Astrocyte (in vitro differentiated cells and primary cell): ENCODE data around the gene SOCS2. TPM values are rescaled to one million over a fixed set of nuclear protein-coding genes. Genes with fewer than 3 reads are reported as not detected.
A peak's percentile ranks its signal among the peaks of the same experiment; 100 is the strongest.

Experiments
- DNase-seq: peaks from one replicate; pipeline ENCODE4 v3.0.0-alpha.2; 2010; ENCODE audit warnings: low read depth
- FAIRE-seq: peaks from 2 replicates; lab custom pipeline; 2011; peaks lifted over from hg19 to GRCh38; lab: Jason Lieb, UNC
- H2AFZ ChIP-seq: 2 replicates; pipeline ENCODE4 v1.6.0; 2012; ENCODE audit warnings: low read depth, low read length, inconsistent platforms
- H3K27ac ChIP-seq: 2 replicates; pipeline ENCODE4 v1.5.1; 2011; ENCODE audit warnings: low read depth, low read length, inconsistent platforms
- H3K27me3 ChIP-seq: 2 replicates; pipeline ENCODE4 v1.6.0; 2011; ENCODE audit warnings: low read length, inconsistent platforms; ENCODE audit not compliant: insufficient read depth
- H3K36me3 ChIP-seq: 2 replicates; pipeline ENCODE4 v1.5.1; 2011; ENCODE audit warnings: low read length, inconsistent platforms; ENCODE audit not compliant: insufficient read depth
- H3K4me1 ChIP-seq: 2 replicates; pipeline ENCODE4 v1.5.1; 2011; ENCODE audit warnings: low read length, inconsistent platforms; ENCODE audit not compliant: insufficient read depth
- H3K4me2 ChIP-seq: 2 replicates; pipeline ENCODE4 v1.6.0; 2012; ENCODE audit warnings: low read length, inconsistent platforms
- H3K4me3 ChIP-seq: 2 replicates; pipeline ENCODE4 v1.5.1; 2011; ENCODE audit warnings: low read depth, mild to moderate bottlenecking, low read length, inconsistent platforms; ENCODE audit not compliant: insufficient read depth
- H3K79me2 ChIP-seq: 2 replicates; pipeline ENCODE4 v1.6.0; 2012; ENCODE audit warnings: mild to moderate bottlenecking, low read length, inconsistent platforms; ENCODE audit not compliant: insufficient read depth
- H3K9ac ChIP-seq: 2 replicates; pipeline ENCODE4 v1.6.0; 2012; ENCODE audit warnings: mild to moderate bottlenecking, low read length, inconsistent platforms
- H3K9me3 ChIP-seq: 2 replicates; pipeline ENCODE4 v1.5.1; 2012; ENCODE audit warnings: low read depth, mild to moderate bottlenecking, low read length, inconsistent platforms; ENCODE audit not compliant: insufficient read depth
- H4K20me1 ChIP-seq: 2 replicates; pipeline ENCODE4 v1.6.0; 2012; ENCODE audit warnings: low read length, inconsistent platforms; ENCODE audit not compliant: insufficient read depth
- H3K27ac Mint-ChIP-seq: one replicate; pipeline ENCODE4 v1.8.0; 2021; ENCODE audit warnings: mild to moderate bottlenecking, mixed read lengths; ENCODE audit not compliant: unreplicated experiment
- H3K27me3 Mint-ChIP-seq: one replicate; pipeline ENCODE4 v1.8.0; 2021; ENCODE audit warnings: low read depth, mixed read lengths; ENCODE audit not compliant: unreplicated experiment
- H3K36me3 Mint-ChIP-seq: one replicate; pipeline ENCODE4 v1.8.0; 2021; ENCODE audit warnings: low read depth, mixed read lengths; ENCODE audit not compliant: unreplicated experiment
- H3K4me1 Mint-ChIP-seq: one replicate; pipeline ENCODE4 v1.8.0; 2021; ENCODE audit warnings: low read depth, mixed read lengths; ENCODE audit not compliant: unreplicated experiment
- H3K4me3 Mint-ChIP-seq: one replicate; pipeline ENCODE4 v1.8.0; 2021; ENCODE audit warnings: mild to moderate bottlenecking, moderate library complexity, mixed read lengths; ENCODE audit not compliant: unreplicated experiment
- H3K9me3 Mint-ChIP-seq: one replicate; pipeline ENCODE4 v1.8.0; 2021; ENCODE audit warnings: mild to moderate bottlenecking, mixed read lengths; ENCODE audit not compliant: unreplicated experiment
- EZH2 ChIP-seq: IDR thresholded peaks from 2 replicates; pipeline ENCODE4 v1.6.1; 2012; ENCODE audit warnings: mild to moderate bottlenecking, low read length, inconsistent platforms; ENCODE audit not compliant: insufficient read depth
- total RNA-seq: library from RNA; stranded (reverse); gene quantifications from 2 replicates; pipeline ENCODE4 v1.2.1, GENCODE V29; 2021
- TF ChIP-seq, protein P1 (sequence below): IDR thresholded peaks from 2 replicates; pipeline ENCODE4 v1.5.1; 2011; ENCODE audit warnings: low read depth, mild to moderate bottlenecking, inconsistent platforms, low read length, moderate library complexity; ENCODE audit not compliant: insufficient read depth

The SOCS2 gene
- total RNA-seq, 1 donor from 2014 or later: 6.4 TPM

GRCh38 chr12:93580682-93581081 lies 8.2 kb downstream of the SOCS2 start:
- TF ChIP-seq, protein P1, sequence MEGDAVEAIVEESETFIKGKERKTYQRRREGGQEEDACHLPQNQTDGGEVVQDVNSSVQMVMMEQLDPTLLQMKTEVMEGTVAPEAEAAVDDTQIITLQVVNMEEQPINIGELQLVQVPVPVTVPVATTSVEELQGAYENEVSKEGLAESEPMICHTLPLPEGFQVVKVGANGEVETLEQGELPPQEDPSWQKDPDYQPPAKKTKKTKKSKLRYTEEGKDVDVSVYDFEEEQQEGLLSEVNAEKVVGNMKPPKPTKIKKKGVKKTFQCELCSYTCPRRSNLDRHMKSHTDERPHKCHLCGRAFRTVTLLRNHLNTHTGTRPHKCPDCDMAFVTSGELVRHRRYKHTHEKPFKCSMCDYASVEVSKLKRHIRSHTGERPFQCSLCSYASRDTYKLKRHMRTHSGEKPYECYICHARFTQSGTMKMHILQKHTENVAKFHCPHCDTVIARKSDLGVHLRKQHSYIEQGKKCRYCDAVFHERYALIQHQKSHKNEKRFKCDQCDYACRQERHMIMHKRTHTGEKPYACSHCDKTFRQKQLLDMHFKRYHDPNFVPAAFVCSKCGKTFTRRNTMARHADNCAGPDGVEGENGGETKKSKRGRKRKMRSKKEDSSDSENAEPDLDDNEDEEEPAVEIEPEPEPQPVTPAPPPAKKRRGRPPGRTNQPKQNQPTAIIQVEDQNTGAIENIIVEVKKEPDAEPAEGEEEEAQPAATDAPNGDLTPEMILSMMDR: no peak
- TF ChIP-seq EZH2: no peak
- no peaks in the 10 kb centered on the region for H3K4me1 Mint-ChIP-seq
- H3K4me3 Mint-ChIP-seq: no peak overlapping the region
- DNase-seq: no peak
- no peaks in the 10 kb centered on the region for H3K36me3 Mint-ChIP-seq
- Histone ChIP-seq H2AFZ (no peak overlapping the region), H3K9me3 (no peaks in the 10 kb centered on the region), H3K4me3 (no peak overlapping the region), H3K36me3 (no peaks in the 10 kb centered on the region), H3K9ac (no peak overlapping the region), H3K27me3 (no peaks in the 10 kb centered on the region), H3K27ac (no peak overlapping the region), H4K20me1 (no peaks in the 10 kb centered on the region), H3K4me2 (no peak overlapping the region), H3K4me1 (no peaks in the 10 kb centered on the region), H3K79me2 (peaks cover 6% of the 10 kb centered on the region)
- peaks cover 16% of the 10 kb centered on the region for H3K27me3 Mint-ChIP-seq
- H3K27ac Mint-ChIP-seq: no peak overlapping the region
- no peak for FAIRE-seq
- no peaks in the 10 kb centered on the region for H3K9me3 Mint-ChIP-seq

- H3K4me2 ChIP-seq: no peak overlapping the region
- H3K27me3 ChIP-seq: no peaks in the 10 kb centered on the region
- no peak overlapping the region for H2AFZ ChIP-seq
- no peaks in the 10 kb centered on the region for H3K9me3 ChIP-seq
- Mint-ChIP-seq H3K27ac (no peak overlapping the region), H3K27me3 (peaks cover 16% of the 10 kb centered on the region), H3K9me3 (no peaks in the 10 kb centered on the region), H3K4me1 (no peaks in the 10 kb centered on the region), H3K4me3 (no peak overlapping the region), H3K36me3 (no peaks in the 10 kb centered on the region)
- no peak for DNase-seq
- H3K27ac ChIP-seq: no peak overlapping the region
- no peak overlapping the region for H3K4me3 ChIP-seq
- TF ChIP-seq, protein P1: no peak
- TF ChIP-seq EZH2: no peak
- H3K36me3 ChIP-seq: no peaks in the 10 kb centered on the region
- no peaks in the 10 kb centered on the region for H4K20me1 ChIP-seq
- FAIRE-seq: peak; percentile 23
- no peaks in the 10 kb centered on the region for H3K4me1 ChIP-seq
- no peak overlapping the region for H3K9ac ChIP-seq
- H3K79me2 ChIP-seq: peaks cover 4% of the 10 kb centered on the region
Measured at GRCh38 chr12:93581370-93581769, 8.9 kb downstream of the SOCS2 start.

- DNase-seq (no peak), FAIRE-seq (no peak)
- H3K36me3 Mint-ChIP-seq: no peaks in the 10 kb centered on the region
Measured at GRCh38 chr12:93582351-93582750, 9.9 kb downstream of the SOCS2 start.

More at GRCh38 chr12:93582351-93582750, 9.9 kb downstream of the SOCS2 start:
- Histone ChIP-seq H3K9ac (no peak overlapping the region), H3K27me3 (no peaks in the 10 kb centered on the region), H3K9me3 (no peaks in the 10 kb centered on the region), H3K27ac (no peak overlapping the region), H3K36me3 (no peaks in the 10 kb centered on the region), H4K20me1 (no peaks in the 10 kb centered on the region), H3K4me3 (no peak overlapping the region), H3K4me1 (no peaks in the 10 kb centered on the region), H2AFZ (no peak overlapping the region), H3K79me2 (no peaks in the 10 kb centered on the region), H3K4me2 (no peak overlapping the region)
- Mint-ChIP-seq H3K9me3 (no peaks in the 10 kb centered on the region), H3K27ac (no peak overlapping the region), H3K4me1 (no peaks in the 10 kb centered on the region), H3K27me3 (peaks cover 16% of the 10 kb centered on the region), H3K4me3 (no peak overlapping the region)
- TF ChIP-seq EZH2: no peak
- TF ChIP-seq, protein P1: no peak
